Renal cortical epithelial cell (primary cell): Measurements from ENCODE around the gene AMBP. TPM values are rescaled to one million over a fixed set of nuclear protein-coding genes. Genes with fewer than 3 reads are reported as not detected.
"Not testable (repeated sequence)": the region's sequence is repeated elsewhere in the genome, so short reads cannot be mapped to it uniquely, and the experiment has no call there.

Experiments used
- DNase-seq: peaks from one replicate; pipeline ENCODE4 v3.0.0-alpha.2; 2011; ENCODE audit warnings: low read depth
- total RNA-seq: library from RNA; depleted of rRNA; stranded (reverse); fragments of >200 nt; gene quantifications from 2 replicates; pipeline ENCODE4 v1.2.3, GENCODE V29; 2014

The AMBP gene
- total RNA-seq, 1 donor from 2014 or later: 9.4 TPM

DNA sequence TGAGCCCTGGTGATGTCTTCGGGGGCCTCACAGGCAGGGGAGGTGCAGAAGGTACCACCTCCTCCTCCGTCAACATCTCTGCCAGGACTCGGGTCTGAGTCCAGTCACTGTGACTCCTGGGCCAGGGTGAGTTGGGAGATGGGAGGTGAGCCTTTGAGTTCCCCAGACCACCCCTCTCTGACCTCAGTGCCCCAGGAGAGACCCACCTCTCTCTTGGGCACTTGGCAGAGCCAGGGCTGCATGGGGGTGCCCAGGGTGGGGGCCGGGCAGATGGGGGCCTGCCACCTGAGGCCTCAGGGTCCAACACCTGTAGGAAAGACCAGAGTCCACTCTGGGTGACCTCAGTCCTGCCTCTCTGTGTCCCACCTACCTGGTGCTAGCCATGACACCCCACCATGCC is 14.2 kb upstream of the AMBP start:
- no peak for DNase-seq

DNA sequence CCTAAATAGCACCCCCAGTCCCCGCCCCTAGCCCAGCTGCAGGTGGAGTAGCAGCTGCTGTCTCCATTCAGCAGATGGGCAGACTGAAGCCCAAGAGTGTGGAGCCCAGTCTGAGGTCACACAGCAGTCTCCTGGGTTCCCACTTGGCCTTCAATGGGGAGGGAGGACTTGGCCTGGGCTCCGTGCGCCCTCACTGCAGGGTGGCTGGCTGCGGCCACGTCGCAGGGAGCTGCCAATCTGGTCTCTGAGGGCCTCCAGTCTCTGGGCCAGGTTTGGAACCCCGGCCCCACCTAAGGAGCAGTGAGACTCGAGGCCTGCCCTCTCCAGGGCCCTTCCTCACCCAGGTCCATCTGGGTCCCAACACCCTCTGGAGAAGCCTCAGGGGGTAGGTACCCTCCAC is 13.6 kb upstream of the AMBP start:
- no peak for DNase-seq

DNA sequence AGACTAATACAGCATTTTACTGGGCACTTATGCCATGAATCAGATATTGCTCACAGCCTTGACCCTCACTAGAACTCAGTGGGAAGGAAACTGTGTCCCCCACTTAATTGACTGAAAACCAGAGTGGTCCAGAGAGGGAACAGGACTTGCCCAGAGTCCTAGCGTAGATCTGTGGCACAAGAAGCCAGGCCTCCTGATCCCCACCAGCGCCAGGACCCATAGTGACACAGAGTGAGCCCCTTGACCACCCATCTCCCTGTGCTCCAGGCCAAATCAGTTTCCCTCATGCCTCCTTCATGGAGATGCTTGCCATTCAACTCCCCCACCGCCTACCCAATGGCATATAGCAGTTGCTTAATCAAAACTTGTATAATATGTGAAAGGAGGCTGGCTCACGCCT is 12.7 kb upstream of the AMBP start:
- no peak for DNase-seq

DNA sequence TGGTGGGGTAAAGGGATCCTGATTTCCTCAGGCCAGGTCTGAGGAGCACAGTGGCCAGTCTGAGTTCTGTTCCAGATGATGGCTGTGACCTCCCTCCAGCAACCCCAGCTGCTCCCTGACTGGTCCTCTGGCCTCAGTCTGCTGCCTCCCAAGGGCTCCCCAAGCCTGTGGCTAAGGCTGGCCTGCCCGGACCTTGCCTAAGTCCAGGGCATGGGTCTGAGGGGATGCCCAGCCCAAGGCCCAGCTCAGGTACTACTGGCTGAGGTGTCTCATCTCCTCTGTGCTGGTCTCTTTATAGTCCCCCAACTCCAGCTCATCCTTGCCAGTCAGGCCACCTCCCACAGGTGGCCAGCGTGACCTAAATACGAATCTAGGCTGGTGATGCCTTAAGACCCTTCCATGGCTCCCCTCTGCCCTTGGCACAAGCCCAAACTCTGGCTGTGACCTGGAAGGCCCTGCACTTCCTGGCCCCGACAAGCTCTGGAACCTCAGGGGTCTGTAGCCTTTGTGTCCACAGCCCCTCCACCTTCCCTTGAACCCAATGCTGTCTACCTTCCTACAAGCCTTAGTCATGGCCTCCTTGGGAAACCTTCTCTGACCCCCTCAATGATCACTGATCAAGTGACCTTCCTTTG is 11.2 kb upstream of the AMBP start:
- no peak for DNase-seq

DNA sequence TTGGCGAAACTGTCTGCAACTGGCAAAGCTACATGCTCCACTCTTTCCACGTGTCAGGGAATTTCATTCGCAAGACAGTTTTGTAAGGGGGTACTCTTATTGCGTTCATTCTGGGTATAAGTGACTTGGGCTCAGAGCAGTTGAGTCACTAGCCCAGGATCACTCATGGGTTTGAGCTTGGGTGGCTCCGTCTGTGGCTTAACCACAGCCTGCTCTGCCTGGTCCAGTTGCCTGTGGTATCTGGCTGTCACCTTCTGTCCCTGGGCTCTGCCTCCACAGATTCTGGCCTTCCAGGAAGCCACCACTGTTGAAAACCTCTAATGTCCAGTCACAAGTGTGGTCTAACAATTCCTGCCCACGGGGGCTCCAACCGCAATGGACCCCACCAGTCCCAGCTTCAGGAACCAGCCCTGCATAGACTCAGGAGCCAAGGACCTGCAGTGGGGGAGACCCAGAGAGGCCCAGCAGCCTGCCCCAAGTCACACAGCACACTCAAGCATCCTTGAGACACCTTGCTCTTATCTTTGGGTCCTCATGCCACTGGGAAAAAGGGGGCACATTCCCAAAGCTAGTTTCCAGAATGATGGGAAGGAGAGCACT is 10.6 kb upstream of the AMBP start:
- no peak for DNase-seq

- DNase-seq: no peak
Observed at GRCh38 chr9:114087721-114088120, 9.6 kb upstream of the AMBP start.

GRCh38 chr9:114086607-114087006 is 8.5 kb upstream of the AMBP start:
- DNase-seq: no peak

- no peak for DNase-seq
Observed at GRCh38 chr9:114086009-114086408, 7.9 kb upstream of the AMBP start.

GRCh38 chr9:114085387-114085789 is 7.3 kb upstream of the AMBP start:
- no peak for DNase-seq

DNA sequence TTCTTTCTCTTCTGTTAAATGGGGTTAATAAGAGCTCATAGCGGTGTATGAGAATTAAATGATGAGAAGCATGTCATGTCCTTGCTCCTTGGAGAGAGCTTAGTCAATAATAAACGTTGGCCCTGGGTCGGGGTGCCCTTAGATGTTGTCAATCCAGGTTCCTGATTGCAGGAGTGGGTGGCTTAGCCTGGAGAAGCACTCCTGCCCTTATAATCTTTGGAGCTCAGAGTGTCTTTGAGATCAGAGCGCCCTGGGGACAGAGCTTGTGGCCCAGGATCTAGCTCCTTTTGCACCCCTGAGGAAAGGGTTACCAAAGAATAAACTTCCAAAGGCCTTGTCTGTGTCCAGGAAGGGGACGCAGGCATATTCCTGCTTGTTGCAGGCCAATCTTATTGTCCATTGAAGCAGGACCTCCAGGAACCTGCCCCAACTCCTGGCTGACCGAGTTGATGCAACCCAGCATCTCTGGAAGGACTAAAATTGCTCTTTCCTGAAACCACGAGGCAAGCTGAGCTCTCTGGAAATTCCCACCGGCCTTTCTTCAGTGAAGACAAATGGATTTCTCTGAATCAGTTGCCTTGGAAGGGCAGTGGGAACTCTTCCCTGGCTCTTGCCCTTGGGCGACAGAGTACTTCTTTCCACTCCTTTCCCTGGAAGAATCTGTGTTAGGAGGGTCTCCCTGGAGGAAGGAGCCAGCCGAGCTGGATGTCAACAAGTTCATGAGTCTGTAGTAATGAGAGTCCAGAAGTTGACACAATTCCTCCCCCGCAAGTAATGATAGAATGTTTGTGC is 6.4 kb upstream of the AMBP start:
- no peak for DNase-seq

DNA sequence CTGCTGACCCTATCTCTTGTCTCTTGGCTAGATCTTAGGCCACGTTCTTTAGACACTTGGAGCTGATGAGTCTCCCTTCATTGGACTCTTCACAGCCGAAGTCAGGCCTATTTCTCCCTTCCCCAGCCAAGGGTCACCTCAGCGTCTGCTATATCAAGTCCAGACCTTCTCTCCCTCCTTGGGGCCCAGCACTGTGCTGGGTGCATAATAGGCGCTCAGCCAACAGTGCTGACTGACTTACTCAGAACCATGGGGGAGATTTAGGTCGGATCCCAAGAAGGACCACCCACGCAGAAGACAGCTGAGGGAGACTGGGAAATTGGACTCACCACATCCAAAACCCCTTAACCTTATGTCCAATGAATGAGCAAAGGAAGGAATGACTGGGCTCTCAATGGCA is 5.6 kb upstream of the AMBP start:
- DNase-seq: no peak

DNA sequence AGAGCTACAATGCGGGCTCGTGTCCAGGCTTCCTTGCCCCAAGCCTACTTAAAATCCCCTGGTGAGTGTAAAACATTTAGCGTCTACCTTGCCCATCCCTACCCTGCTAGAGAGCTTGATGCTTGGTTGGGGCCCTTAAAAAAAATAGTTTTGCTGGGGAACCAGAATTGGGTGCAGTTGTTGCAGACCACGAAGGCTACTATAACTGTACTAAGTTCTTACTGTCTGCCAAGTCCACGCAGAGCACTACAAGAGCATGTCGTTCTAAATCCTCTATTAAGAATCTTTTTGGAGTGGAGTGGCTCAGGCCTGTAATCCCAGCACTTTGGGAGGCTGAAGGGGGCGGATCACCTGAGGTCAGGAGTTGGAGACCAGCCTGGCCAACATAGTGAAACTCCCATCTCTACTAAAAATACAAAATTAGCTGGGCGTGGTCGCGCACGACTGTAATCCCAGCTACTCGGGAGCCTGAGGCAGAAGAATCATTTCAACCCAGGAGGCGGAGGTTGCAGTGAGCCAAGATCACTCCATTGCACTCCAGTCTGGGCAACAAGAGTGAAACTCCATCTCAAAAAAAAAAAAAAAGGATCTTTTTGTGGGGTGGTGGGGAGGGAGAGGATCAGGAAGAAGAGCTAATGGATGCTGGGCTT is 4.8 kb upstream of the AMBP start:
- not testable (repeated sequence) for DNase-seq

- DNase-seq: peak; percentile 86
Observed at GRCh38 chr9:114082017-114082762, 4.1 kb upstream of the AMBP start.

GRCh38 chr9:114081441-114082016 is 3.4 kb upstream of the AMBP start:
- no peak for DNase-seq

DNA sequence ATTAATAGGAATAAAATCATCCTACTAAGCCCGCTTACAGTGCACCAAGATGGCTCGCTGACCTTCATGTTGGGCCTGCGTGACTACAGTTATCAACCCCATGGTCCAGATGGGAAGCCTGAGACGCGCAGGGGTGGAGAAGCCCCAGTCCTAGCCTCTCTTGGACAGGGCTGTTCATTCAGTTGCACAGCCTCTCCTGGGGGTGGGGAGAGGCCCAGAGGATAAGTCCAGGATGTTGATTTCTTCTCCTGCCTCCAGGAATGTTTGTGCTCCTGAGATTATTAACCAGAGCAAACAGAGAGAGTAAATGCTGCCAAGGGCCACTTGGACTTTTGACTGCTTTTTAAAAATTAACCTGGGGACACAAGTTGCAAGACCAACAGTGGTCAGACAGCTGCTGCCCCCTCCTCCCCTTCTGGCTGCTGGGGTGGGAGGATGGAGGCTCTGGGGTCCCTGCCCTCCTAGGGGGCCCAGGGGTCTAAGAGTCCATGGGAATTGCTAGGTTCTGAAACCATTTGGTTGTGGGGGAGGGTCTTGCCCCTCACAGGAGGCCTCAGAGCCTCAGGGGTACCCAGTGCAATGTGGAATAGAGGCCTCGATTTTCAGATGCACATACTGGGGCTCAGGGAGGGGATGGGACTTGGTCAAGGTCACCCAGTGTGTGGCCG is 2.8 kb upstream of the AMBP start:
- DNase-seq: peak; percentile 97

DNA sequence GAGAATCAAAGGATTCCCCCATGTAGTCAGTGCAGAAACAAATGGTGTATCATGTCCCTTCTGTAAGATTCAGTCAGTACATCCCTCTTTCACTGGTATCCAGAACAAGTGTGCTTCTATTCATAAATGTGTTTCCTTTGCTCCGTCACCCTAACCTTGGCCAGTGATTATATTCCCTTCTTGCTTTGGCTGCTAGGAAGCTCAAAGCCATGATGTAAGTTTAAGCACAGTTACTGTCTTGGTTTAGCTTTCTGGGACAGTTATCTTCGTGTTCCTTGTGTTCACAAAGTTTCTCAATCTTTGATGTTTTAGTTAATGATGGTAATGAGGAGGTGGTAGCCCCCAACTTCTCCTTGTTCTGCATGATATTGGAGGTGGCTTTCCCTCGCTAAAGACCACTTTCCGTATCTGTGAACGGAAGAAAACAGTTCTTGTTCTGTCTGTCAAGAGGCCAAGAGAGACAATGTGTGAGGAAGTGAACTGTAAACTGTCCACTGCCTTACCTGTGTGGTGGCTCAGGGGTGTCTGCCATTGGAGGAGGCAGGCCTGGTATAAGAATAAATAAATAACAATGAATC is 2.2 kb upstream of the AMBP start:
- DNase-seq: no peak

DNA sequence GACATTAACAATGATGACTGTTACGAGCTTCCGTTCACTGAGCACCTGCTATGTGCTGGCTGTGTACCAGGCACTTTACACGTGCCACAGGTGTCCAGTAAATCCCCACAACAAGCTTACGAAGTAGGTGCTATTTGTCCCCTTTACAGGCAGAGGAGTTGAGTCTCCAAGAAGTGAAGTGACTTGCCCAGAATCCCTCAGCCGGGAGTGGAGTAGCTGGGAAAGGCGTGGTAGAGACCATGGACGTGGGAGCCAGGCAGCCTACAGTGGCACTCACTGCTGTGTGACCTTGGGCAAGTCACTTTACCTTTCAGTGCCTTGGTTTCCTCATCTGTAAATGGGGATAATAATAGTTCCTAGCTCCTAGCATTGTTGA is 669 bp upstream of the AMBP start:
- DNase-seq: no peak

DNA sequence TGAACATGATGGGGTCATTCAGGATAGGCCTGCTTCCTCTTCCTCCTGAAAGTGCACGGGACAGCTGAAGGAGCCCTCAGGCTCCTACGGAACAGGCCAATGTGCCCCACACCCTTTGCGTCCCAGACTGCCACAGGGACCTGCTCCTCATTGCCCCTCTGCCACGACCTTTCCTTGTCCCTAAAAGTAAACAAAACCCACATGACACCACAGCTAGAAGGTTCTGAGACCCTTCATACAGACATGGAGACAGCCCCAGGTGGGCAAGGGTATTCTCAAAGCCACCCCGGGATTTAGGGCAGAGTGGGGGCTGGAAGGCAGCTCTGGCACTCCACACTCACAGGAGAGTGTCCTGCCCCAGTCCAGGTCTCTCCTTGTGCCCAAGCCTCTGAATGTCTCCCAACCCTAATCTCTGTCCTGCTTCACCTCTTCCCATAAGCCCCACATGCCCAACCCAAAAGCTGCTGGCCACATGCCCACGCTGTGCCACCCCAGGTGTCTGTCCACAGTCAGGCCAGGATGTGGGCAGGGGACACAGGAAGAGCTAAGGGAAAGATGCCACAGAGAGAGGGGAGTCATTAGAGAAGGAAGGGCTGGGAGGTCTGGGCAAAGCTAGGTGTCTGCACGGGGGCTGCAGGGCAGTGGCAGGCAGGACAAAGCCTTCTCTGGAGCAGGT is 800 bp downstream of the AMBP start:
- DNase-seq: no peak

GRCh38 chr9:114076237-114077161 is 1.6 kb downstream of the AMBP start:
- no peak for DNase-seq
